ENCODE results near the gene FER1L5.

DNA sequence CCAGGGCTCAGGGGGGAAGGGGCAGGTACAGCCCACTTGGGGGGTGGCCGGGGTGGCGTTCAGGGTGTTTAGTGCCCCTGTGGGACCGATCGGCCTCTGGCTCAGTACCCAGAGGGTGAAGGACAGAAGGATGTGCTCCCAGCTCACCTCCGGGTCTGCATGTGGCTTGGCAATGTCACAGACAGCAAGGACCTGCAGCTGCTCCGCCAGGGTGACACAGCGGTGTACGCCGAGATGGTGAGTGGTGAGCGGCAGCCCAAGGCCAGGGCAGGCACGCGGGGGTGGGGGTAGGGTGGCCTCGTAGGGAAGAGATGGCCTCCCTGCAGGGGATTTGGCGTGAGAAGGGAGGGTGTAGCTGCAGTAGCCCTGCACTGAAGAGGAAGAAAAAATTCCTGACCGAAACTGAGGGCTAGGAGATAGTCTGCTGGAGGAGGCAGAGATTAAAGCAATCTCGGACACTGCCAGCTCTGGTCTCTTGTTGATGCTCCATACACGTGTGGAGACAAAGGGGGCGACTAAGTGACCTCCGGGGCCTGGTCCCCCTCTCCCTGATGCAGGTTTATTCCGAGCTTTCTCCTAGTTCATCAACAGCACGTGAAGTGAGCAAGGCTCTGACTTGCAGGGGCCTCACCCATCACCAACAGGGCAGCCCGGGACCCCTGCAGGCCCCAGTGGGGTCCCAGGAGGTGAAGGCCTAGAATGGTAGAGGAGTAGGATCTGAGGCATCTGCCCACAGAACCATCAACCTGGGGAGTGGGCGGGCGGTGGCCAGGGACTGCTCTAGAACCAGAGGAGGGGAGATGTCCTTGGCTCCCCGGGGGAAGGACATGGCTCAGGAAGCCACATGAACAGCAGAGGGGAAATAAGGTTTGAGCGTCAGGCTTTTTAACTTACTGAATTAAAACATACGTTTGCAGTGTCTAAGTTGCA, 45.4 kb downstream of the FER1L5 start:
- TF ChIP-seq, protein P1, sequence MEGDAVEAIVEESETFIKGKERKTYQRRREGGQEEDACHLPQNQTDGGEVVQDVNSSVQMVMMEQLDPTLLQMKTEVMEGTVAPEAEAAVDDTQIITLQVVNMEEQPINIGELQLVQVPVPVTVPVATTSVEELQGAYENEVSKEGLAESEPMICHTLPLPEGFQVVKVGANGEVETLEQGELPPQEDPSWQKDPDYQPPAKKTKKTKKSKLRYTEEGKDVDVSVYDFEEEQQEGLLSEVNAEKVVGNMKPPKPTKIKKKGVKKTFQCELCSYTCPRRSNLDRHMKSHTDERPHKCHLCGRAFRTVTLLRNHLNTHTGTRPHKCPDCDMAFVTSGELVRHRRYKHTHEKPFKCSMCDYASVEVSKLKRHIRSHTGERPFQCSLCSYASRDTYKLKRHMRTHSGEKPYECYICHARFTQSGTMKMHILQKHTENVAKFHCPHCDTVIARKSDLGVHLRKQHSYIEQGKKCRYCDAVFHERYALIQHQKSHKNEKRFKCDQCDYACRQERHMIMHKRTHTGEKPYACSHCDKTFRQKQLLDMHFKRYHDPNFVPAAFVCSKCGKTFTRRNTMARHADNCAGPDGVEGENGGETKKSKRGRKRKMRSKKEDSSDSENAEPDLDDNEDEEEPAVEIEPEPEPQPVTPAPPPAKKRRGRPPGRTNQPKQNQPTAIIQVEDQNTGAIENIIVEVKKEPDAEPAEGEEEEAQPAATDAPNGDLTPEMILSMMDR (IDR thresholded peaks at IDR 0.05; ENCODE audit: low read length), result no peak
- TF ChIP-seq EZH2phosphoT487 (IDR thresholded peaks at IDR 0.05; ENCODE audit: low read length), result no peak
- no peak for TF ChIP-seq EZH2 (optimal IDR thresholded peaks at IDR 0.05; ENCODE audit: low read depth, low read length)
